GM19455 (cell line): Measurements from ENCODE around the gene CLEC16A.

Experiments used
- ATAC-seq: cut with Tn5 transposase; IDR thresholded peaks from one replicate; pipeline ENCODE4 v1.9.1; 2021; ENCODE audit not compliant: unreplicated experiment

The CLEC16A gene

DNA sequence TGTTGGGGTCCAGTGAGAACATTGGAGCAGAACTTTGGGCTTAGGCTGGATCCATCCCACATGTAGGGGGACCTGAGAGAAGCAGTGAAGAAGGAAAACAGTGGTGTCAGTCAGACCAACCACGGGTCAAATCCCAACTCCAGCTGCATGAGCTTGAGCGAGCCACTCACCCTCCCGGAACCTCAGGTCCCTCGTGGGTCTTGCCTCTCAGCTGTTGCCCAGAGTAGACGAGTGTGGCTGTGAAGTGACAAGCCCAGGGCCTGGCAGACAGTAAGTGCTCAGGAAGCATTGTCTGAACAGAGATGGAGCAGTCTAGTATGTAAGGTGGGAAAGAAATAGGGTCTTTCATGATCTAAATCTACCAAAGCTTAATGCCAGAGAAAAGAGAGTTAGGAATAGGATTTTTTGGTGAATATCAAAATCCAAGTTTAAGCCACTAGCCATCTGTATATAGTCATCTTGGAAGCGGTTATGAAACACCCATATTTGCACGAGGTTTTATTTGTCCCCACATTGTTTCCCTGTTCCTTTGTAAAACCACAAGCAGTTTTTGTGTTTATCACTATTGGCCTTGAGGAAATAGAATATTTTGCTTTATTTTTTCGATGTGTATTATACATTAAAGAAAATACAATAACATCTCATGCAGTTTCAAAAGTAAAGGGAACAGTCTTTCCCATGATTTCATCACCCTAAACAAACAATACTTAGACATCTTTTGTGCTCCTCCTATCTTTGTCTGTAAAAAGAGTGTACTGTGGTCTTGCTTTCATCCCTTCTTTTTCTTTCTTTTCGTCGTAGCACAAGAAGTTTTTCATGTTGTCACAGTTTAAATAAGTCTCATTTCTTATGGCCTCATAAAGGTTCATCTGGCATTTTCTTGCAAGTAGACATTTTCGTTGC lies 112.0 kb downstream of the CLEC16A start:
- ATAC-seq, result no peak

DNA sequence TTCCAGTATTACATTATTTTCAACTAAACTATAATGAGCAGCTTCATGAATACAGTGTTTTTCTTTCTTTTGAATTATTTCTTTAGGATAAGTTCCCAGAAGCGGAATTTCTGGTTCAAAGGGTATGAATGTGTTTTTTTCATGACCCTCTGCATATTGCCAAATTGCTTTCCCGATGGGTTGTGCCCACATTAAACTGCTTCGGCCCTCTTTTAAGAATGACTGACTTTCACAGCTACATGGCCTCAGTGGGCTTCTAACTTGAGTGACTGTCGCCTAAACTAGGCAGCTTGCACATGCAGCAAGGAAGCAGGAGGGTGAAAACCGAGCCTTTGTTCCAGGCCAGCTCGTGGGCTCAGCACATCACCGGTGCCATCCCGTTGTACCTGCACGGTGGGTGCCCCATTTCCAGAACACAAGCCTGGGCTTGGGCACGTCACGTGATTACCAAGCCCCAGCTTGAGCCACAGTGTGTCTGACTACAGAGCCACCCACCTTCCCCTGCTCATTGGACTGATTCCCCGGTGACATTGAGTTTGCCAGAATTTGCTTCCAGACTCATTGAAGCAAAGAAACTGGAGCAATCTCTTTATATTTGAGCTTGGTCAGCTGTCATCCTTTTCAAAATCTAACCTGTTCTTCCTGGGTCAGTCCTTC lies 112.8 kb downstream of the CLEC16A start:
- no peak for ATAC-seq

DNA sequence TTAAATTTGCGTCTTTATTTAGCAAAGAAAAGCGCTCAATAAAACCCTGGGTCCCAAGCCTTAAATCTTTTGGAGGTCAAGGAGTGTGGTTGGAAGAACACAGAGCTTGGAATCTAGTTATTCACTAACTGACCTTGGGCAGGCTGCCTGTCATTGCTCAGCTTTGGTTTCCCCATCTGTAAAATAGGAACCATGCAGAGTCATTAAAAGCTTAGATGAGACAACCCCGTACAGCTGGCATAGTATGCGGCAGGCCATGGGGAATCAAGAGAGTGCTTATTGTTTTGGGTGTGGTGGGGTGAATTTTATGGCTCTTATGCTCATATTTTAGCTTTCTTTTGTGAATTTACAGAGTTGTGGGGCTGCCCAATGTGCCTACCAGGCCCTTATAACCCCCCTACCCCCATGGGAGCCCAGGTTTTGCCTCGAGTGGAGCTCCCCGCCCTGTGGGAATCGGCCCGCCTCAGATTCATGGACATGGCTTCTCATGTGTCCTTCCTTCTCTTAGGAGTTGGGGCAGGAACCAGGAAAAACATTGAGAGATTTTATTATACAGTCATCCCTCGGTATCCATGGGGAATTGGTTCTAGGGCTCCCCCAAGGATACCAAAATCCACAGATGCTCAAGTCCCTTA lies 113.5 kb downstream of the CLEC16A start:
- ATAC-seq, result no peak

DNA sequence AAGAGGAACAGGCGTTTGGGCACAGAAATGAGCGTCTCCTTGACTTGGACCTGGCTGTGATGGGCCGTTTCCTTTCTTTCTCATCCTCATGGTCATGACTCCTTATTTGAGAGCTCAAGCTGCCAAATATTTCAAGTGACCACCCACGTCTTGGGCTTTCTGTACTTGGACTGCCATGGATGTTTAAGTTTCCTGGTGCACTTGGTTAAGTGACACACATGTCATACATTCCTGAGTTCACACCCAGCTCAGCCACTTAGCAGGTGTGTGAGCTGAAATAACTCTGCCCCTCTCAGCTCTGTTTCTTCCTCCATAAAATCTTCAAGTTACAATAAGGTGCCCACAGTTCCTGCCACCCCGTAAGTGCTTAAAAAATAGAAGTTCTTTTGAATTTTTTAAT lies 114.5 kb downstream of the CLEC16A start:
- no peak for ATAC-seq

DNA sequence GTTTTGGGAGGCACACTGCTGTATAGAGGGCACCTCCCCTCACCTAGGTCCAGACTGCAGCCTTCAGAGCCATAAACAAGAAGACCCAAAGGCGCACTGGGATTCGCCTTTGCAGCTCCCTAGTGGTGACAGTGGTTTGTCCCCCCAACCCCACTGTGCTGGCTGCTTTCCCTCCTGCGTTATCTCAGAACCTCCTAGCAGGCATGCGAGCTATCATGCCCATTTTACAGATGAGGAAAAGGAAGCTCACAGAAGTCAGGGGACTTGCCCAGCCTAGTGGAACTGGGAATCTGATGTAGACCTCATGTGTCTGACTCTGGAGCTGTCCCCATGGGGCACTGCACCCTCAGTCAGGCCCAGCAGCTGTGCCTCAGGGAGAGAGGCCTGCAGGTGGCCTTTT lies 115.2 kb downstream of the CLEC16A start:
- ATAC-seq, result no peak

DNA sequence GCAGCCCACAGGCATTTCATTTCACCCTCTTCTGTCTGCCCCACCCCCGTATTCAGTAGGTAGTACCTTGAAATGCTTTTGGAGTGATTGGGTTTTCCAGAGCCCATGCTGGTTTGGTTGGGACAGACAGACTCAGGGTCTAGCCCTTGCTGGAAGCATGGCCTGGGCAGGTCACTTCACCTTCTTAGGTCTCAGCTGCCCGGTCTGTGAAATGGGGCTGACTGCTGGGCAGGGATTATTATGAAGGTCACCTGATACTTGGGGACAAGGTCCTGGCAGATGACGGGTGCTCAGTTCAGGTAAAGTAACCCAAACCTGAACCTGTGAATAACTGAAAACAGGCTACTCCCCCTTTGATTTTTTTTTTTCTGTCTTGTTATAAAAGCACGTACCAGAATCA lies 116.0 kb downstream of the CLEC16A start:
- no peak for ATAC-seq

DNA sequence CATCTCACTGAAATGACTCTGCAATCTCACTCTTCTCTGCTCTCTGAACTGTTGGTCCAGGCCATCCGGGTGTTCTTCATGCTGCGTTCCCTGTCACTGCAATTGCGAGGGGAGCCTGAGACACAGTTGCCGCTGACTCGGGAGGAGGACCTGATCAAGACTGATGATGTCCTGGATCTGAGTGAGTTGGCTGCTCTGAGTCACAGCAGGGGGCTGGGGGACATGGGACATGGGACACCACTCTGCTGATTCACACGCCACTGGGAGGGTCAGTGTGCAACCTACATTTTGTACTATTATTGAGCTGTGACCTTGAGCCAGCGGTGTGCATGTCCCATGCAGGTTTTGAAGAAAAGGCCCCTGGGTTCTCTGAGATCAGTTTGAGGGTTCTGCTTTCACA lies 116.5 kb downstream of the CLEC16A start:
- no peak for ATAC-seq

DNA sequence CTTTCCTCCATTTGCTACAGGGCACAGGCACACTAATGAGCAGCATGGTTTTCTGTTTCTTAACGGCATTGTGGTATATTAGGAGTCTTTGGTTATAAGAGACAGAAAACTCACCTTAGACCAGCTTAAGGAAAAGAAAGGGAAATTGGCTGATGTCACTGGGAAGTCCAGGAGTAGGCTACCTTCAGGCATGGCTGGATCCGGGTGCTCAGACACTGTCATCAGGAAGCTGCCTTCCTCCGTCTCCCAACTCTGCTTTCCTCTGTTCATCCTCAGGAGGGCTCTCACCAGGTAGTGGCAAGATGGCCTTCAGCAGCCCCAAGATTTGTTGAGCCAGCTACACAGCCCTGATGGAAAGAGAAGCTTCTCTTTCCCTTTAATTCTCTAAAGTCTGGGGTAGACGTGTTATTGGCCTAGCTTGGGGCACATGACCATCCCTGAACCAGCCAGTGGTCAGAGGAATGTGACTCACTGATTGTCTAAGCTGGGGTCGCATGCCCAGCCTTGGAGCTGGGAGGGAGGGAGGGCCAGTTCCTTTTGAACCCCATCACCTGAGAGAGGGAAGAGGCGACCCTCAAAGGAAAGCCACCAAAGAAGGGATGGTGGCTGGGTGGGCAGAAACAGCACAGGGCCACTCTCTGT lies 117.4 kb downstream of the CLEC16A start:
- no peak for ATAC-seq

DNA sequence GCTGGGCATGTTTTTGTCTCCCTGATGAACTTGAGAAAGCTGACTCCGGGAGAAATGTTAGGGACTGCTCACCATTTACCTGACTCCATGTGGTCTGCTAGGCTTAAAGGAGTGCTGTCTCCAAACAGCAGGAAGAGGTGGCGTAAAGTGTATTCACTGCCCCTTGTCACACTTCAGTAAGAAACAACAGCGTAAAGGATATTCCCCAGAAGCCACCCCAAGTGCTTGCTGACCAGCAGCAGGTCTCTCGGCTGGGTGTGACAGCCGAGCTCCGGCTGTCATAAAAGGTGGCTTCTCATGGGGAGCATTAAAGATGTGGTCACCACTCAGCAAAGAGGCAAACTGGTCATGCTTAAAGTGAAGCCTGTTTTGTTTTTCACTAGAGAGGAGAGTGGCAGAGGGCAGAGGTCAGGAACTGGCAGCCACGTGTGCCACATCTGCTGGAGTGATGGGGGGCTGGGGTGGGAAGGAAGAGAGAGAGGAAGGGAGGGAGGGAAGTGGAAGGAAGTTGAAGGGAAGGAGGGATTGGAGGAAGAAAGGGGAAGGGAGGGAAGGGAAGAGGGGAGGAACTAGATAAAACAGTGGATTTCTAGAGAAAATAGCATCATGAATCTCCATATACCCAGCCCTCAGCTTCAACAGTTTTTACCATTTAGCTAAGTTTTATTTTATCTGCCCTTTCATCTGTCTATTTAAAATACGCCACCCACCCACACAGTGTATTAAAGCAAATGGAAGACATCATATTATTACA lies 119.3 kb downstream of the CLEC16A start:
- no peak for ATAC-seq

DNA sequence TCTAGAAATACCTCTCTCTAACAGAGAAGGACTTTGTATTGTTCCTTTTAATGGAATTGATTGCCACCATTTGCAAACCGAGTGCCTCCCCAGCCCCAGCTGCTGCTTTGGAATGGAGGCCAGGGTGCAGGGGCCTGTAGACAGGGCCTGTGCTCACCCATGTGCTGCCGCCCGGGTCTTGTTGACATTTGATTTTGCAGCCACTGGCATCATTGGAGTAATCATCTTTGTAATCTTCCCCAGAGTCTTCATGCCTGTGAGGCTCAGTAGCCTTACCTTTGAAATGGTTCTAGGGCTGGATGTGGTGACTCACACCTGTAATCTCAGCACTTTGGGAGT lies 119.8 kb downstream of the CLEC16A start:
- no peak for ATAC-seq

DNA sequence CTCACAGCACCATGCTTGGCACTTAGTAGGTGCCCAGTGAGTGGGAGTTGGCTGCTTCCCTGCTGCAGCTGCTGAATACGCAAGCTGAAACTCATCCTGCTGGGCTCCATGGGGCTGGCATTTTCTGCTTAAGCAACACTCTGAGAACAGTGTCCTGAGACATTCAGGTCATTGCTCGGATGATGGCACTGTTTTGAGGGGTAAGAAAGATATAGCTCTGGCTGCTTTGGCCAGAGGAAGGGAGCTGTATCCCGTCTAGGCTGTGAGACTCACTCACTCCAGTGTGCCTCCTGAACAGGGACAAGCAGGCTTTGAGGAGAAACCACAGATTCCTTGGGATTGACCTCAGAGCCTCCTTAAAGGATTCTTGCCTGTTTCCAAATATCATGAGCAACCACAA lies 120.5 kb downstream of the CLEC16A start:
- no peak for ATAC-seq

DNA sequence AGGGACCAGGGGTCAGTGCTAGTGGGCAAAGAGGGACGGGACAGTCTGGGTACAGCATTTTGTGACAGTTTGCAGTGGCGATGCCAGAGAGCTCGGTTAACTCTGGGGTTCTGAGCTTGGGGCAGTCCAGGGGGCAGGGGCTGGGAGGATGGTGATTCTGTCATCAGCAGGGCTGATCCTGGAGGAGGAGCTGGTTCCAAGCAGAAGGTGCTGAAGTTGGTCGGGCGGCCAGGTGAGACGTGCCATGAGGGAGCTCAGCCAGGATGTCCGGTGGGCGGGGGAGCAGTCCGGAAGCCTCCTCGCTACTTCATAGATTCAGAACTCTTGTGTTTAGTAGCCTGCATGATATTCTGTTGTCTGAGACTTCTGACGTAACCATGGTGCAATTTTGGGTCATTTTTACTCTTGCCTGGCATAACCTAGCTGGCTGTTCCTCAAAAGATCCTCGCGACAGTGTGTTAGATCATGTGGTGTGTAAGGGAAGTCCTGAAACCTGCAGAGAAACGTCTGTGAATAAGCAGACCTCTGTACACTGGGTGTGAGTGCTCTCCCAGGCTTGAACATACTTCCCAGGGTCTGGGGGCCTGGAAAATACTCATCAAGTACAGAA lies 122.0 kb downstream of the CLEC16A start:
- no peak for ATAC-seq

DNA sequence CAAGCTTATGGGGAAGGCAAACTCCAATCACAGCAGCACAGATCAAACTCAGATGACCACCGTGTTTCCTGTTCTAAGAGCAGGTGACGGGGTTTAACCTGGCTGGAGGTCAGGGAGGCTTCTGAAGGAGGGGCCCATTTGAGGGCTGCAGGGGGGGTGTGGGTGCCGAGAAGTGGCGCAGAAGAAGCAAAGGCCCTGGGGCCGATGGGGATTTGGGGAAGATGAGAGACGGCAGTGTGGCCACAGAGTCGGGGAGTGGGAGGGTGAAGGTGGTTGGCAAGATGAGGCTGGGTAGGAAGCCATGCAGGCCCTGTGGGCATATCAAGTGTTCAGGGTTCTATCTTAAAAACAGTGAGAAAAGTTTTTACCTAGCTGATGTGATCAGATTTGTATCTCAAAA lies 122.9 kb downstream of the CLEC16A start:
- no peak for ATAC-seq

DNA sequence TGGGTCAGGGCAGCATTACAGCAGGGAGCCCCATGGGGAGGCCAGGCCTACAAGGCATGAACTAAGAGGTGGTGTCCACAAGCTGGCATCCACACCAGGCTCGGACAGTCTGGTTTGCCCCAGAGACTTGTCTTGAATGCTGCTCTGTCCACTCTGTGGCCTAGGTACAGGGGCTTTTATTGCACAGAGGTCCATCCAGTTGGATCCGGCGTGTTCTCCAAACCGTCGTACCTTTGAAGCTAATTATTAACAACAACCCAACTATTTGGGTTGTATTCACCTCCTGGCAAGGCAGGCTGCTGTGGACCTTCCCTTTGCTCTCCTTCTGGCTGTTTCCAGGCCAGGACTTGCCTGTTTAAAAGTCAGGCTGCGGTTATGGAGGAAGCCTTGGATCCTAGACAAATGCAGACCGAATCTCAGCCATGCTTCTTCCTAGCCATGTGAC lies 123.4 kb downstream of the CLEC16A start:
- ATAC-seq, result no peak

DNA sequence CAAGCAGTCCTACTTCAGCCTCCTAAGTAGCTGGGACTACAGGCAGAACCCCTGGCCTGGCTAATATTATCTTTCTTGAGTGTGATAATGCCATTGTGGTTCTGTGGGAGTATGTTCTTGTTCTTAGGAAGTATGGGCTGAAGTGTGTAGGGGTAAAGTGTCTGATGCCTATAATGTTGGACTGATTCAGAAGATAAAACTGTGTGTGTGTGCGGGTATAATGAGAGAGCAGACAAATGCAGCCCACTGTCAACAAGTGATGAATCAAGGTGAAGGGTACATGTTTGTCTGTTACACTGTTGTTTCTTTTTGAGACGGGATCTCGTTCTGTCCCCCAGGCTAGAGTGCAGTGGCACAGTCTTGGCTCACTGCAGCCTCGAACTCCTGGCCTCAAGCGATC lies 127.5 kb downstream of the CLEC16A start:
- no peak for ATAC-seq

DNA sequence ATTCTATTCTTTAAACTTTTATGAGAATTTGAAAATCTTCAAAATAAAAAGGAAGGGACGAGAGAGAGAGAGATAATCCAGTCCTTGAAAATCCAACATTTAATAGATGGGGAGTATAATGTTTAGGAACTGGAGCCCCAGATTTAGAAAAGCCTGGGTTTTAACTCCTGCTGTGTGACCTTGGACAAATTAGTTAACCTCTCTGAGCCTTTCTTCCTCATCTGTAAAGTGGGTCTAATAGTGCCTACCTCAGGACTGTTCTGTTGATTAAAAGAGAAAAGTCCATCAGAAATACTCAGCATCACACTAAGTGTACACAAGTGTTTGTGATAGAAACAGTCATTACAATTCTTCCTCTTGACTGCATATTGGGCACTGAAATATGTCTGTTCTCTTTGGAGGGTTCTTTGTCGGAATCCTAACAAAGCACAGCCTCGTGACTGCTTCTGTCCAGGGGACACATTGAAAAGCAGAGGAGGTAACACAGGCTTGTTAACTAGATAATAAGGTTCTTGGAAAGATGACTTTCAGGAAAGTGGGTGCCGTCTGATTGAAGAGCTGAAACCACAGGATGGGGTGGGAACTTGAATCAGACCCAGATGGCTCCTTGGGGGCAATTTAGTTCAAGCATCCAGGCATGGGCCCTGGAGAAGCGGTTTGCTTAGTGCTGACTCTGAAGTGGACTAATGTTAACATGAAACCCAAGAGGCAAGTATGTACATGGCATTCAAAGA lies 128.2 kb downstream of the CLEC16A start:
- no peak for ATAC-seq

DNA sequence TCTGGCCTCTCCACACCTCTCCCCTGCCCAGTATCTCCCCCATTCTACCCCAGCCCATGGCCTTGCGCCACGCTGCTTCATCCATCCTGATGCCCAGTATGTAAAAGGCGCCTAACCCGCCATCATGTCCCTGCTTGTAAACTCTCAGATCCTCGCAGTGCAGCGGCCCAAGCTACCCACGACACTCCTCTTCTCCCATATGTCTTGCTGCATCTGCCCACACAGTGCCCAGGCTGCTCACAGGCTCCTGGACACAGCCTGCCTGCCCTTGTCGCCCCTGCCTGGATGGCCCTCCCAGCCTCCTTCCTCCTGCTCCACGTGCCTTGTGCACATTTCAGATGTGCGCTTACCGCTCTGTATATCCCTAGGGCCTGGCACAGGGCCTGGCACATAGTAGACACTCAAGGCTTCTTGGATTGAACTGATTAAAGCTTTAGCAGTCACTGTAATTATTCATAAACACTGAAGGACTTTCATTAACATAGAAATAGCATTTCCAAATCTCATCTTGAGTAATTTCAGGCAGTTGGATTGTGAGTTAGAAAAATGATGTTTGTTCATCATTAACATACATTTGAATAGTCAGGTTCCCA lies 129.1 kb downstream of the CLEC16A start:
- no peak for ATAC-seq

DNA sequence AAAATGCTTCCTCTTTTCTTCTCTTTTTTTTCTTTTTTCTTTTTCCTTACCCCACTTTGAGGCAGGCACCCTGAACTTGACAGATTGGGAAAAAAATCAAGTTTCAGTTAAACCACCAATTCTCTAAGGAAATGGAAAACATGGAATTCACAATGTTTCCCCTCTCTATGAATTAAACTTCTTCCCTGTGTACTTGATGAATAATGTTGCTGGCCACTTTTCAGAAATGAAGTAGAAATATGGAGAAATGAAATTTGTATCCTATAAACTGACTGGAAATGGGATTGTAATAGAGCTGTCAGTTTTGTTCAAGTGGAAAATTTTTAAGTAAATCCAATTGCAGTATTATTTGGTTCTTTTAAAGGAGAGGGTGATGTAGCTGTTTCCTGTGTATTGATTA lies 129.8 kb downstream of the CLEC16A start:
- ATAC-seq, result no peak

DNA sequence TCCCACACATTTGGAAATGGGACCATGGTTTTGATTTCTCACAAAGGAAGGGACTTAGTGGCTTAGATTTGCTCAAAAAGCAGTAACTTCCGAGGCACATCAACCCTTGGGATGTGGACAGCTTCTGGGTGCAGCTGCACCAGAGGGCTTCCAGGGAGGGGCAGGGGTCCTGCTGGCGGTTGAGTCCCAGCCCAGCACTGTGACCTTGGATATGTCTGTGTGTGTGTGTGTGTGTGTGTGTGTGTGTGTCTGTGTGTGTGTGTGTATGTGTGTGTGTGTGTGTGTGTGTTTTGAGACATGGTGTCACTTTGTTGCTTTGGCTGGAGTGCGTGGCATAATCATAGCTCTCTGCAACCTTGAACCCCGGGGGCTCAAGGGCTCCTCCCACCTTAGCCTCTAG lies 130.8 kb downstream of the CLEC16A start:
- ATAC-seq, result no peak
